DND-41 (cell line): ENCODE results near the gene LSS.

Source experiments
- ATAC-seq: fragments of 200-7000 bp; cut with Tn5 transposase; 3 replicates; pipeline ENCODE4 v1.9.1; 2021; ENCODE audit warnings: low read depth; ENCODE audit not compliant: insufficient read depth
- DNase-seq: peaks from one replicate; pipeline ENCODE4 v3.0.0-alpha.2; 2020
- H2AFZ ChIP-seq: 2 replicates; pipeline ENCODE4 v1.6.0; 2012; ENCODE audit warnings: low read depth, low read length
- H3K27ac ChIP-seq: 2 replicates; pipeline ENCODE4 v1.5.1; 2012; ENCODE audit warnings: low read length, inconsistent platforms
- H3K27me3 ChIP-seq: fragments of 200-600 bp; sonication (generic); 2 replicates; pipeline ENCODE4 v1.6.0; 2012; ENCODE audit warnings: low read length, mild to moderate bottlenecking, inconsistent platforms; ENCODE audit not compliant: insufficient read depth, poor library complexity
- H3K36me3 ChIP-seq: 2 replicates; pipeline ENCODE4 v1.5.1; 2012; ENCODE audit warnings: low read length, inconsistent platforms; ENCODE audit not compliant: insufficient read depth
- H3K4me1 ChIP-seq: 2 replicates; pipeline ENCODE4 v1.5.1; 2012; ENCODE audit warnings: mild to moderate bottlenecking, low read length; ENCODE audit not compliant: insufficient read depth
- H3K4me2 ChIP-seq: 2 replicates; pipeline ENCODE4 v1.6.0; 2012; ENCODE audit warnings: mild to moderate bottlenecking, moderate library complexity, low read length, inconsistent platforms; ENCODE audit not compliant: insufficient read depth
- H3K4me3 ChIP-seq, 2 experiments: fragments of 200-600 bp in 1 of 2; shearing (Covaris generic) in 1 of 2; 2 replicates each; pipeline ENCODE4 v1.5.1; 2012 to 2016; ENCODE audit warnings: inconsistent platforms in 2 of 2, low read length in 2 of 2, mild to moderate bottlenecking in 2 of 2, low read depth in 1 of 2, moderate library complexity in 1 of 2
- H3K79me2 ChIP-seq: 2 replicates; pipeline ENCODE4 v1.6.0; 2012; ENCODE audit warnings: low read length, inconsistent platforms; ENCODE audit not compliant: insufficient read depth
- H3K9ac ChIP-seq: 2 replicates; pipeline ENCODE4 v1.6.0; 2012; ENCODE audit warnings: low read depth, mild to moderate bottlenecking, inconsistent platforms, low read length, moderate library complexity
- H3K9me3 ChIP-seq: 2 replicates; pipeline ENCODE4 v1.5.1; 2012; ENCODE audit warnings: low read length, moderate library complexity, mild to moderate bottlenecking, inconsistent platforms; ENCODE audit not compliant: insufficient read depth, severe bottlenecking
- H4K20me1 ChIP-seq: 2 replicates; pipeline ENCODE4 v1.6.0; 2012; ENCODE audit warnings: low read length; ENCODE audit not compliant: insufficient read depth
- CTCF ChIP-seq: IDR thresholded peaks from 2 replicates; pipeline ENCODE4 v1.5.1; 2012; ENCODE audit warnings: borderline replicate concordance, low read length, moderate library complexity, mild to moderate bottlenecking; ENCODE audit not compliant: poor library complexity, severe bottlenecking; ENCODE audit errors: extremely low read depth
- EZH2 ChIP-seq: IDR thresholded peaks from 3 replicates; pipeline ENCODE4 v1.6.1; 2012; ENCODE audit warnings: borderline replicate concordance, low read depth, mild to moderate bottlenecking, moderate library complexity, low read length, inconsistent platforms; ENCODE audit not compliant: severe bottlenecking

The LSS gene

GRCh38 chr21:46168659-46169386 lies 59.8 kb downstream of the LSS start:
- no peak for ATAC-seq

GRCh38 chr21:46168238-46168637 lies 60.3 kb downstream of the LSS start:
- no peak overlapping the region for H3K4me2 ChIP-seq
- no peaks in the 10 kb centered on the region for H3K79me2 ChIP-seq
- no peak overlapping the region for H3K9ac ChIP-seq
- H3K36me3 ChIP-seq: no peaks in the 10 kb centered on the region
- no peak overlapping the region for H2AFZ ChIP-seq
- H3K27me3 ChIP-seq: no peaks in the 10 kb centered on the region
- TF ChIP-seq EZH2 (no peak), CTCF (no peak)
- H3K4me3 ChIP-seq: no peak overlapping the region
- no peaks in the 10 kb centered on the region for H3K9me3 ChIP-seq
- H3K4me1 ChIP-seq: no peaks in the 10 kb centered on the region
- no peak overlapping the region for H3K27ac ChIP-seq
- ATAC-seq (no peak), DNase-seq (no peak)
- H4K20me1 ChIP-seq: no peaks in the 10 kb centered on the region

More at GRCh38 chr21:46168659-46169386, 59.8 kb downstream of the LSS start:
- no peaks in the 10 kb centered on the region for H3K27me3 ChIP-seq
- H3K36me3 ChIP-seq: no peaks in the 10 kb centered on the region
- DNase-seq: no peak
- H3K9me3 ChIP-seq: no peaks in the 10 kb centered on the region
- H3K9ac ChIP-seq: no peak overlapping the region
- TF ChIP-seq CTCF (no peak), EZH2 (no peak)
- no peaks in the 10 kb centered on the region for H3K4me1 ChIP-seq
- H4K20me1 ChIP-seq: no peaks in the 10 kb centered on the region
- no peak overlapping the region for H3K27ac ChIP-seq
- H2AFZ ChIP-seq: no peak overlapping the region
- no peak overlapping the region for H3K4me3 ChIP-seq
- no peaks in the 10 kb centered on the region for H3K79me2 ChIP-seq
- H3K4me2 ChIP-seq: no peak overlapping the region

- DNase-seq: no peak
- no peaks in the 10 kb centered on the region for H3K4me1 ChIP-seq
- no peak overlapping the region for H2AFZ ChIP-seq
- no peak overlapping the region for H3K27ac ChIP-seq
- peaks cover 3% of the 10 kb centered on the region for H3K9me3 ChIP-seq
- H3K36me3 ChIP-seq: no peaks in the 10 kb centered on the region
- H3K4me2 ChIP-seq: no peak overlapping the region
- no peak for ATAC-seq
- H3K27me3 ChIP-seq: no peaks in the 10 kb centered on the region
- H4K20me1 ChIP-seq: no peaks in the 10 kb centered on the region
- no peak overlapping the region for H3K4me3 ChIP-seq
- no peak overlapping the region for H3K9ac ChIP-seq
- no peak for TF ChIP-seq CTCF
- TF ChIP-seq EZH2: no peak
- no peaks in the 10 kb centered on the region for H3K79me2 ChIP-seq
Observed at GRCh38 chr21:46165098-46165497, 63.5 kb downstream of the LSS start.
